Nephron progenitor cell (in vitro differentiated cells): ENCODE measurements around the gene IMPG2.

ENCODE experiments used
- DNase-seq: peaks from one replicate; pipeline ENCODE4 v3.0.0; 2021
- H3K27ac Mint-ChIP-seq: 2 replicates; pipeline ENCODE4 v1.8.0; 2021; ENCODE audit warnings: mild to moderate bottlenecking, moderate library complexity, mixed read lengths
- H3K27me3 Mint-ChIP-seq: 2 replicates; pipeline ENCODE4 v1.8.0; 2021; ENCODE audit warnings: mild to moderate bottlenecking, low read depth, mixed read lengths; ENCODE audit not compliant: poor library complexity
- H3K36me3 Mint-ChIP-seq: 2 replicates; pipeline ENCODE4 v1.8.0; 2021; ENCODE audit warnings: low read depth, mixed read lengths
- H3K4me1 Mint-ChIP-seq: 2 replicates; pipeline ENCODE4 v1.8.0; 2021; ENCODE audit warnings: mixed read lengths
- H3K4me3 Mint-ChIP-seq: 2 replicates; pipeline ENCODE4 v1.8.0; 2021; ENCODE audit warnings: mild to moderate bottlenecking, moderate library complexity, mixed read lengths
- H3K9me3 Mint-ChIP-seq: 2 replicates; pipeline ENCODE4 v1.8.0; 2021; ENCODE audit warnings: mild to moderate bottlenecking, moderate library complexity, mixed read lengths
- TF ChIP-seq, protein P1 (sequence below): fragments of 200-600 bp; sonication (generic); IDR thresholded peaks from 2 replicates; pipeline ENCODE4 v1.5.0; 2021; ENCODE audit warnings: antibody characterized with exemption

Gene IMPG2

DNA sequence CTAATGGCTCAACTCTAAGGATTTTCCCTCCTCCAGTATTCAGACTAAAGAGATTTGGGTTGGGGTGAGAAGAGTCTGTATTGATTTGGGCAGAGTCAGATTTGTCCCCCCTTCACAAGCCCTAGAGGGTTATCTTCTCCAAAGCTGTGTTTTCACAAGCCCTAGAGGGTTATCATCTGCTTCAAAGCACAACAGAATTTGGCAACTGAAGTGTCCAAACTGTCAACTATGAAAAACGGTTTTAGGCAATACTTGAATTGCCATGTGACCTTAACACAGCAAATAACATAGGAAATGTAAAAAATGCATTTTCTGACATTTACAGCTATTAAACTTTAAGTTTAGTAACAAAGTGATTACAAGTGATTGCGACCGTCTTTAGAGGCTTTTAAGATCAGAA lies 119.9 kb downstream of the IMPG2 start:
- H3K9me3 Mint-ChIP-seq = no peaks in the 10 kb centered on the region
- H3K27me3 Mint-ChIP-seq = peaks cover 7% of the 10 kb centered on the region
- no peak for DNase-seq
- no peaks in the 10 kb centered on the region for H3K36me3 Mint-ChIP-seq
- H3K4me3 Mint-ChIP-seq = no peak overlapping the region
- peaks cover 32% of the 10 kb centered on the region for H3K4me1 Mint-ChIP-seq
- H3K27ac Mint-ChIP-seq = peak overlapping the region; percentile 26
- TF ChIP-seq, protein P1, sequence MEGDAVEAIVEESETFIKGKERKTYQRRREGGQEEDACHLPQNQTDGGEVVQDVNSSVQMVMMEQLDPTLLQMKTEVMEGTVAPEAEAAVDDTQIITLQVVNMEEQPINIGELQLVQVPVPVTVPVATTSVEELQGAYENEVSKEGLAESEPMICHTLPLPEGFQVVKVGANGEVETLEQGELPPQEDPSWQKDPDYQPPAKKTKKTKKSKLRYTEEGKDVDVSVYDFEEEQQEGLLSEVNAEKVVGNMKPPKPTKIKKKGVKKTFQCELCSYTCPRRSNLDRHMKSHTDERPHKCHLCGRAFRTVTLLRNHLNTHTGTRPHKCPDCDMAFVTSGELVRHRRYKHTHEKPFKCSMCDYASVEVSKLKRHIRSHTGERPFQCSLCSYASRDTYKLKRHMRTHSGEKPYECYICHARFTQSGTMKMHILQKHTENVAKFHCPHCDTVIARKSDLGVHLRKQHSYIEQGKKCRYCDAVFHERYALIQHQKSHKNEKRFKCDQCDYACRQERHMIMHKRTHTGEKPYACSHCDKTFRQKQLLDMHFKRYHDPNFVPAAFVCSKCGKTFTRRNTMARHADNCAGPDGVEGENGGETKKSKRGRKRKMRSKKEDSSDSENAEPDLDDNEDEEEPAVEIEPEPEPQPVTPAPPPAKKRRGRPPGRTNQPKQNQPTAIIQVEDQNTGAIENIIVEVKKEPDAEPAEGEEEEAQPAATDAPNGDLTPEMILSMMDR = no peak

DNA sequence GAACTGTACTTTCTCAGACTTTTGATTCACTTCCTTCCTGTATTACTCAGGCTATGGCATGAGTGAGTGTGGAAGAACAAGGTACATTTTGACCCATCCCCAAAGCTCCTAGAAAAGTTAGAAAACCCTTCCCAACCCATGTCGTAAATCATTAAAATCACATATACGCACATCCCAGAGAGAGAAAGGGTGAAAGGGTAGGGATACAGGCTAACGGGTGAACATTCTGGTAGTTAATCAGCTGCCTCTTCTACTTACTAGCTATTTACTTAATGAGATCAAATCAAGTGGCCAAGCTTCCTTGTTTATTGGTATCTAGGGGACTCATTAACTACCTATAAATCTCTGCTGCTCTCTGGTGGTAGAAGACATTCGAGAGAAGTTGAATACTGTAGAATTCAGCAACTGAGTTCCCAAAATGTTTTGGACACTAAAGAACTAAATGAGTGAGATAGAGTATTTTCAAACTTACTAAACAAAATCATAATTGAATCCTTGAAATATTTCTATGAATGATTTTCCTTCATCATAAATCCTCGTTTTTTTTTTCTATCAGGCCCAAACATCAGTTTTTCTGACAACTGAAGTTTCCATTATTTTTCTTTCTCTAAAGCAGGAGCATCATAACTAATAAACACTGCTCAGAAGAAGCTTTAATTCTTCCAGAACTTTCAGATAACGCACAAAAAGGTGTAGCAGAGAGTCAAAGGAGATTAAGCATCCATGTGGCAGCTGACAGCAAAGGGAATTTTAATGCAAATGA lies 124.2 kb downstream of the IMPG2 start:
- TF ChIP-seq, protein P1 = peak; percentile 34
- no peaks in the 10 kb centered on the region for H3K36me3 Mint-ChIP-seq
- no peak overlapping the region for H3K4me3 Mint-ChIP-seq
- peaks cover 18% of the 10 kb centered on the region for H3K4me1 Mint-ChIP-seq
- H3K9me3 Mint-ChIP-seq = no peaks in the 10 kb centered on the region
- H3K27me3 Mint-ChIP-seq = peaks cover 4% of the 10 kb centered on the region
- no peak for DNase-seq
- H3K27ac Mint-ChIP-seq = peak overlapping the region; percentile 4

DNA sequence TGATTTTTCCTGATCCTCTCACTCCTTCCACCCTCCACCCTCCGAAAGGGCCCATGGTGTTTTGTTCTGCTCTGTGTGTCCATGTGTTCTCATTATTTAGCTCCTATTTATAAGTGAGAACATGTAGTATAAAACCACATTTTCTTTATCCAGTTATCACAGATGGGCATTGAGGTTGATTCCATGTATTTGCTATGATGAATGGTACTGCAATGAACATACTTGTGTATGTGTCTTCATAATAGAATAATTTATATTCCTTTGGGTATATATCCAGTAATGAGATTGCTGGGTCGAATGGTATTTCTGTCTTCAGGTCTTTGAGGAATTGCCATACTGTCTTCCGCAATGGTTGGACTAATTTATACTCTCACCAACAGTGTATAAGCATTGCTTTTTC lies 126.0 kb downstream of the IMPG2 start:
- H3K27ac Mint-ChIP-seq = no peak overlapping the region

DNA sequence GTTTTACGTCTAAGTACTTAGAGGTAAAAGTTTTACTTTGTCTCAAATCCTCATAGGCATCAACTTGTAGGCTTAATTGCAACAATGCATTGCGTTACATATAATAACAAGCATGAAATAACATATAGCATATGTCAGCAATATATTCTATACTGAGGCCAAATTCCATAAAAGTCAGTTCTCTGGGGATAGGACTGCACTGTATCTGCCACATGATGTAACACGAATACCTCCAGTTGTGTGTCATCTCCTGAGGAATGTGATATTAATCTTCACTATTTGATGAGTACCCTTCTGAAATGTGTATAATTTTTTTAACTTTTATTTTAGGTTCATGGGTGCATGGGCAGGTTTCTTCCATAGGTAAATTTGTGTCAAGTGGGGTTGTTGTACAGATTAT lies 126.4 kb downstream of the IMPG2 start:
- H3K27ac Mint-ChIP-seq = no peak overlapping the region
- no peaks in the 10 kb centered on the region for H3K27me3 Mint-ChIP-seq
- DNase-seq = no peak
- no peaks in the 10 kb centered on the region for H3K36me3 Mint-ChIP-seq
- TF ChIP-seq, protein P1 = no peak
- no peaks in the 10 kb centered on the region for H3K9me3 Mint-ChIP-seq
- peaks cover 13% of the 10 kb centered on the region for H3K4me1 Mint-ChIP-seq
- H3K4me3 Mint-ChIP-seq = no peak overlapping the region

More for the DNA sequence above, 126.0 kb downstream of the IMPG2 start:
- Mint-ChIP-seq H3K36me3 (no peaks in the 10 kb centered on the region), H3K4me1 (peaks cover 13% of the 10 kb centered on the region), H3K4me3 (no peak overlapping the region), H3K27me3 (peaks cover under 1% of the 10 kb centered on the region), H3K9me3 (no peaks in the 10 kb centered on the region)
- DNase-seq = no peak
- TF ChIP-seq, protein P1 = no peak

DNA sequence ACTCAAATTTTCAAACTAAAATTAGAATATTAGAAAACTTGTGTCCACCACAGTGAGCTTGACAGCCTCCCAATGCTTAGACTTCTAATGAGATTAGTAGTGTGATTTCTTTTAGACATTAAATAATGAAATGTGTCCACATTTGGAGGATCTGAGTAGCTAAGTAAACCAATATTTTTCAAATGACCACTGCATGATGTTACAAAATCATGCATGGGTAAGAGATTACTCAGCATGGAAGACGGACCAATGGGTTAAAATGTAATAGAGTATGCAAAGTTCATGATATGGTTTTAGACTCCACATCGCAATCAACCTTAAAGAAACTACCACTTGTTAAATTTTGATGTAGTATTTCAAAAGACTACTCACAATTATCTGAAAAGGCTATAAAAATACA lies 130.6 kb downstream of the IMPG2 start:
- no peak overlapping the region for H3K27ac Mint-ChIP-seq
- H3K36me3 Mint-ChIP-seq = no peaks in the 10 kb centered on the region
- H3K4me1 Mint-ChIP-seq = no peaks in the 10 kb centered on the region
- H3K27me3 Mint-ChIP-seq = peaks cover 3% of the 10 kb centered on the region
- TF ChIP-seq, protein P1 = no peak
- DNase-seq = no peak
- no peak overlapping the region for H3K4me3 Mint-ChIP-seq
- H3K9me3 Mint-ChIP-seq = no peaks in the 10 kb centered on the region

DNA sequence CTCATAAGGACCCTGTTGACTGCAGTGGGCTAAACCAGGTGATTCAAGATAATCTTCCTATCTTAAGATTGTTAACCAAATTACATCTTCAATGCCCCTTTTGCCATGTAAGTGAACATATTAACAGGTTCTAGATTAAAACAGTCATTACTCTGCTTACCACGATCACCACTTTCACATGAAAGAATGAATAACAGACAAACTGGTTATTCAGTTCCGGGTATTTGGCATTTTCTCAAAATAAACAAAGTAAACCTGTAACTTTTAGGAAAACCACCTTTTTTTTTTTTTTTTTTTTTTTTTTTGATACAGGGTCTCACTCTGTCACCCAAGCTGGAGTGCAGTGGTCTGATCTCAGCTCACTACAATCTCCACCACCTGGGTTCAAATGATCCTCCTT lies 131.2 kb downstream of the IMPG2 start:
- no peaks in the 10 kb centered on the region for H3K36me3 Mint-ChIP-seq

More for the DNA sequence above, 131.2 kb downstream of the IMPG2 start:
- Mint-ChIP-seq H3K27me3 (peaks cover 3% of the 10 kb centered on the region), H3K4me3 (no peak overlapping the region), H3K4me1 (no peaks in the 10 kb centered on the region), H3K9me3 (no peaks in the 10 kb centered on the region), H3K27ac (no peak overlapping the region)
- DNase-seq = no peak
- TF ChIP-seq, protein P1 = no peak
